Heart left ventricle (tissue), 16 donors: ENCODE results near the gene ZC3H12C. TPM values are rescaled to one million over a fixed set of nuclear protein-coding genes. Genes with fewer than 3 reads are reported as not detected.
A peak's percentile ranks its signal among the peaks of the same experiment; 100 is the strongest.
"Not testable (repeated sequence)": the region's sequence is repeated elsewhere in the genome, so short reads cannot be mapped to it uniquely, and the experiment has no call there.

Source experiments
- ATAC-seq, 4 donors: fragments of 200-7000 bp; cut with Tn5 transposase; one replicate each; pipeline ENCODE4 v1.9.1; 2020 to 2022; ENCODE audit warnings: moderate library complexity in 4 of 4, mild to moderate bottlenecking in 3 of 4, moderate number of reproducible peaks in 1 of 4
- DNase-seq, 5 donors: peaks; one replicate each; pipeline ENCODE4 v3.0.0-alpha.2; 2020
- H3K27ac ChIP-seq, 12 donors: fragments of 200-600 bp; sonication (generic) in 4 of 12; one replicate each; pipeline versions ENCODE4 v1.5.0 to v1.8.0; 2016 to 2022; ENCODE audit warnings: mild to moderate bottlenecking in 2 of 12
- H3K27me3 ChIP-seq, 9 donors: fragments of 200-600 bp; sonication (generic) in 2 of 9; one replicate each; pipeline versions ENCODE4 v1.5.1 to v1.8.0; 2016 to 2022; ENCODE audit warnings: mild to moderate bottlenecking in 3 of 9
- H3K36me3 ChIP-seq, 9 donors: fragments of 200-600 bp; sonication (generic) in 2 of 9; one replicate each; pipeline versions ENCODE4 v1.5.0 to v1.8.0; 2018 to 2022; ENCODE audit warnings: mild to moderate bottlenecking in 2 of 9
- H3K4me1 ChIP-seq, 12 donors: fragments of 200-600 bp; sonication (generic) in 4 of 12; one replicate each; pipeline versions ENCODE4 v1.5.0 to v1.8.0; 2016 to 2022; ENCODE audit warnings: mild to moderate bottlenecking in 3 of 12
- H3K4me3 ChIP-seq, 12 donors: fragments of 200-600 bp; sonication (generic) in 4 of 12; one replicate each; pipeline versions ENCODE4 v1.5.0 to v1.8.0; 2017 to 2022; ENCODE audit warnings: mild to moderate bottlenecking in 9 of 12, moderate library complexity in 4 of 12
- H3K9me3 ChIP-seq, 12 donors: fragments of 200-600 bp; sonication (generic) in 4 of 12; one replicate each; pipeline versions ENCODE4 v1.5.0 to v1.8.0; 2016 to 2022; ENCODE audit warnings: mild to moderate bottlenecking in 1 of 12
- POLR2A ChIP-seq, 2 donors: fragments of 450-650 bp; IDR thresholded peaks; one replicate each; pipeline ENCODE4 v1.6.1; 2017; ENCODE audit warnings: antibody characterized with exemption in 2 of 2, mild to moderate bottlenecking in 2 of 2, moderate library complexity in 2 of 2
- WGBS, 4 donors: extraction: QIAGEN DNeasy Blood & Tissue Kit in 2 of 4; methylation state at CpG; one replicate each; pipeline versions ENCODE4 v1.1.5 to v1.1.7; 2013 to 2018; 5-methylcytosine and 5-hydroxymethylcytosine counted together
- intact Hi-C, 10 donors: fragments of 100-400 bp; cut with DNase I; formaldehyde crosslinking; loops; one replicate each; pipeline versions ENCODE4 v1.11.1 to v1.14.2; 2022
- polyA plus RNA-seq, 2 donors: library from polyadenylated mRNA; stranded (reverse); fragments of 200-250 nt; gene quantifications; one replicate each; pipeline ENCODE4 v1.2.3, GENCODE V29; 2013
- total RNA-seq, 9 donors: library from RNA; depleted of rRNA in 2 of 9; stranded (reverse); fragments of >200 nt in 2 of 9; fragmentation: NEBNext Ultra II Directional in 3 of 9; extraction: Animal tissue kit (Norgen Biotek cat#: 25700) in 3 of 9; gene quantifications; one replicate each; pipeline versions ENCODE4 v1.1.0 to v1.2.4, GENCODE V29; 2016 to 2023
- TF ChIP-seq, protein P1 (sequence below), 12 donors: fragments of 200-600 bp; sonication (generic) in 4 of 12; IDR thresholded peaks; one replicate each; pipeline versions ENCODE4 v1.5.0 to v1.8.0; 2018 to 2022; ENCODE audit warnings: antibody characterized with exemption in 12 of 12, mild to moderate bottlenecking in 5 of 12
- donor health status: ischemic (EF 13 %, LVEDD 7.1; RV severe dilation, severe dysfunction).
- donor health status: healthy with polysubstance abuse.
- donor health status: DM: no; HTN: yes; CAD: no.
- donor health status: DM: no; HTN: no; CAD: no.
- donor health status: ischemic (EF 25% LVEDD 6.9; RV normal size, moderate dysfunction).
- donor health status: ischemic (EF 25% LVEDD 5.7; RV mildly dilated, moderate dysfunction).
- donor health status: healthy.
- donor health status: DM: yes; HTN: yes; CAD: no.
- donor health status: ischemic (EF 35%, LVEDD 5.7; RV mildly dilated, moderate dysfunction).
- donor health status: nonischemic (EF 11% LVEDD 7.7; RV severe dilation, severe dysfunction).
- donor health status: DM: yes; HTN: yes; CAD: no.
- donor health status: PGD.
- donor health status: ischemic (EF 29% LVEDD 5.4; RV normal size, mild dysfunction).
- donor health status: nonischemic (EF 23%, LVEDD 6.1; RV moderate dilation, normal function).

ZC3H12C gene
- total and polyA plus RNA-seq, 11 donors, result 2.1 to 24.3 (median 17.3) TPM

DNA sequence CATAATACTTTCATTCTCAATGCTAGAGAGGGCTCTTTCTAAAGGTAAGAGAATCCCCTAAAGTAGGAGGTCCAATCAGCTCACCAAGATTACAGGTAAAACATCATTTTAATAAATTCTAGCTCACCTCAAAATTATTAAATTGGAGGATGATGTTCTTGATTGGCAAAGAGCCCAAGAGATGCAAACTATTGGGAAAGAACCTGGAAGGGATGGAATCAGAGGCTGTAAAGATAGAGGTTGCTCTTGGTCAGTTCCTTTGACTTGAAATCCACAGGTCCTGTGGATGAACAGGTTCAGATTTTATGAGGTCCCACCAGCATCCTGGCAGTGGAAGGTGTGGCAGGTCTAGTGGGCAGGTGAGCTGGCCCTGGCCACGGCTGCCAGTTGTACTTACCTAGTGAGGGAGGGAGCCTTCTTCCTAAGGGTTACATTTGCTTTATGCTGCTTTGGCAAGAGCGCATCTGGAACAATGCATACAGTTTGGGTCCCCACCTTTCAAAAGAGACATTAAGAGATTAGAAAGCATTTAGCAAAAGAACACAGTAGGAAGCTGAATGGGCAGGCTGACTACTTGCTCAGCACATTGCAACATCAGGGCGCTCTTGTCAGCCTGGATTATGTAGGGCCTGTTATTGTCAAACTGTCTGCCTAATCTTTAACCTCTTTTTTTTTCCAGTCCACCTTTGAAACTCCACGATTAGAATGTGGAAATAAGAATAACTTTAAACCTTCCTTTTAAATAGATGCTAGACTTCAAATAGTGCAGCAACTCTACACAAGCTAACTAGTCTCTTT, 106.2 kb downstream of the ZC3H12C start:
- WGBS, 4 donors, result 69 to 83% (median 75%) methylated on average over 4 of the region's 4 CpGs
- DNase-seq, result no peak
- Histone ChIP-seq H3K27ac (no peak overlapping the region), H3K4me3 (no peak overlapping the region), H3K36me3 (no peaks in the 10 kb centered on the region), H3K9me3 (no peaks in the 10 kb centered on the region), H3K27me3 (no peaks in the 10 kb centered on the region), H3K4me1 (peaks cover 0 to 3% (median 0%) of the 10 kb centered on the region in 12 donors)
- TF ChIP-seq, protein P1, sequence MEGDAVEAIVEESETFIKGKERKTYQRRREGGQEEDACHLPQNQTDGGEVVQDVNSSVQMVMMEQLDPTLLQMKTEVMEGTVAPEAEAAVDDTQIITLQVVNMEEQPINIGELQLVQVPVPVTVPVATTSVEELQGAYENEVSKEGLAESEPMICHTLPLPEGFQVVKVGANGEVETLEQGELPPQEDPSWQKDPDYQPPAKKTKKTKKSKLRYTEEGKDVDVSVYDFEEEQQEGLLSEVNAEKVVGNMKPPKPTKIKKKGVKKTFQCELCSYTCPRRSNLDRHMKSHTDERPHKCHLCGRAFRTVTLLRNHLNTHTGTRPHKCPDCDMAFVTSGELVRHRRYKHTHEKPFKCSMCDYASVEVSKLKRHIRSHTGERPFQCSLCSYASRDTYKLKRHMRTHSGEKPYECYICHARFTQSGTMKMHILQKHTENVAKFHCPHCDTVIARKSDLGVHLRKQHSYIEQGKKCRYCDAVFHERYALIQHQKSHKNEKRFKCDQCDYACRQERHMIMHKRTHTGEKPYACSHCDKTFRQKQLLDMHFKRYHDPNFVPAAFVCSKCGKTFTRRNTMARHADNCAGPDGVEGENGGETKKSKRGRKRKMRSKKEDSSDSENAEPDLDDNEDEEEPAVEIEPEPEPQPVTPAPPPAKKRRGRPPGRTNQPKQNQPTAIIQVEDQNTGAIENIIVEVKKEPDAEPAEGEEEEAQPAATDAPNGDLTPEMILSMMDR (IDR thresholded peaks at IDR 0.05), result no peak
- TF ChIP-seq POLR2A (IDR thresholded peaks at IDR 0.05), result no peak
- ATAC-seq, result no peak
- intact Hi-C loops, result loop anchor here in 5 of 10 donors (2.0 to 10.0 kb wide), 6 partner anchors 233 to 1245 kb away; no protein-coding TSS in a partner anchor

DNA sequence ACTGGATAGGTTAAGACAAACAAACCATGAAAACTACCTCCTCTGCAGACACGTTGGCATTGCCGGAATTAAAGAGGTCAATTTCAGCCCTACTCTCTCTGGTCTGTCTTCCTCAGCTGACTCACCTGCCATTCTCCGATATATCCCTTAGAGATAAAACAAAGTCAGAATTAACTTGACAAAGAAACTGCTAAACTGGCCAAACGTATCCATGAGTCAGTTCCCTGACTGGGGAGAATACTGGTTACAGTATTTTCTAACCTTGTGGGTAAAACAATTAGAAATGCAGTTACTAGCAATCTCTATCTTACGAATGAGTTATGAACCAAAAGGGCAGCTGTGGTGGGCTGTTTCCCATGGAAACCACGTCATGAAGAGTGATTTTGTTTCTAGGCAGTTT, 107.0 kb downstream of the ZC3H12C start:
- intact Hi-C loops, result loop anchor here (2.0 to 5.0 kb wide), 13 partner anchors 97 to 1032 kb away; partner anchors contain the start of gene RDX (in 1 of the 10)
- H3K27ac ChIP-seq, result no peak overlapping the region
- no peaks in the 10 kb centered on the region for H3K9me3 ChIP-seq
- H3K27me3 ChIP-seq, result no peaks in the 10 kb centered on the region
- WGBS, 4 donors, result 83 to 89% (median 88%) methylated on average over 6 of the region's 6 CpGs
- H3K4me3 ChIP-seq, result no peak overlapping the region
- DNase-seq (no peak), ATAC-seq (no peak)
- no peak for TF ChIP-seq POLR2A (IDR thresholded peaks at IDR 0.05)
- TF ChIP-seq, protein P1 (IDR thresholded peaks at IDR 0.05), result no peak
- peaks cover 0 to 3% (median 0%) of the 10 kb centered on the region in 12 donors for H3K4me1 ChIP-seq
- no peaks in the 10 kb centered on the region for H3K36me3 ChIP-seq

DNA sequence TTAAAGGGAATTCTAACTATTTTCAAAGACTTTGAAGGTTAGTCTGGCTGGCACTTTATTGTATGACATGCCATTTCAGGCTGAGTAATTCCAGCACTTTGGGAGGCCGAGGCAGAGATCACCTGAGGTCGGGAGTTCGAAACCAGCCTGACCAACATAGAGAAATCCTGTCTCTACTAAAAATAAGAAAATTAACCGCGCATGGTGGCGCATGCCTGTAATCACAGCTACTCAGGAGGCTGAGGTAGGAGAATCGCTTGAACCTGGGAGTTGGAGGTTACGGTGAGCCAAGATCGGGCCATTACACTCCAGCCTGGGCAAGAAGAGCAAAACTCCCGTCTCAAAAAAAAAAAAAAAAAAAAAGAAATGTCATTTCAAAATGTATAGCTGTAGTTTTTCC, 107.6 kb downstream of the ZC3H12C start:
- TF ChIP-seq POLR2A (IDR thresholded peaks at IDR 0.05), result no peak
- TF ChIP-seq, protein P1 (IDR thresholded peaks at IDR 0.05), result no peak
- ATAC-seq, result no peak
- WGBS, 4 donors, result 85 to 93% (median 88%) methylated on average over 10 of the region's 10 CpGs
- no peak for DNase-seq
- peaks cover 0 to 3% (median 0%) of the 10 kb centered on the region in 12 donors for H3K4me1 ChIP-seq
- no peaks in the 10 kb centered on the region for H3K27me3 ChIP-seq
- no peak overlapping the region for H3K27ac ChIP-seq
- no peaks in the 10 kb centered on the region for H3K9me3 ChIP-seq
- intact Hi-C loops, result loop anchor here (1.0 to 5.0 kb wide), 14 partner anchors 96 to 1031 kb away; partner anchors contain the start of gene RDX (in 1 of the 10)
- no peaks in the 10 kb centered on the region for H3K36me3 ChIP-seq
- no peak overlapping the region for H3K4me3 ChIP-seq

DNA sequence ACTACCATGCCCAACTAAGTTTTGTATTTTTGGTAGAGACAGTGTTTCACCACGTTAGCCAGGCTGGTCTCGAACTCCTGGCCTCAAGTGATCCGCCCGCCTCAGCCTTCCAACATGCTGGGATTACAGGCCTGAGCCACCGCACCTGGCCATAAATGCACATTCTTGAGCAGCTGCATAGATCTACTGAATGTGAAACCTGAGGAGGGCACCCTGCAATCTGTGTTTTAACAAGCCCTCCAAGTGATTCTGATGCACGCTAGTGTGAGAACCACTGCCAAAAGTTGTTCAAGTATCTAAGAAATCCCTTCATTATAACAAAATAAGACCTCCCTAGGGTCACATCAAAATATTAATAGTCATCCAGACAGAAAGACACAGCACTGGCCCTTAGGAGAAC, 113.9 kb downstream of the ZC3H12C start:
- intact Hi-C loops, result loop anchor here in 2 of 10 donors (5.0 kb wide), 2 partner anchors 40 to 160 kb away; no protein-coding TSS in a partner anchor
- 80 to 93% (median 92%) methylated on average over 6 of the region's 6 CpGs for WGBS, 4 donors
- no peaks in the 10 kb centered on the region for H3K4me1 ChIP-seq
- H3K27me3 ChIP-seq, result no peaks in the 10 kb centered on the region
- no peaks in the 10 kb centered on the region for H3K36me3 ChIP-seq
- no peak overlapping the region for H3K27ac ChIP-seq
- ATAC-seq, result no peak
- no peaks in the 10 kb centered on the region for H3K9me3 ChIP-seq
- DNase-seq, result no peak
- no peak overlapping the region for H3K4me3 ChIP-seq
- TF ChIP-seq, protein P1 (IDR thresholded peaks at IDR 0.05), result no peak
- TF ChIP-seq POLR2A (IDR thresholded peaks at IDR 0.05), result no peak

DNA sequence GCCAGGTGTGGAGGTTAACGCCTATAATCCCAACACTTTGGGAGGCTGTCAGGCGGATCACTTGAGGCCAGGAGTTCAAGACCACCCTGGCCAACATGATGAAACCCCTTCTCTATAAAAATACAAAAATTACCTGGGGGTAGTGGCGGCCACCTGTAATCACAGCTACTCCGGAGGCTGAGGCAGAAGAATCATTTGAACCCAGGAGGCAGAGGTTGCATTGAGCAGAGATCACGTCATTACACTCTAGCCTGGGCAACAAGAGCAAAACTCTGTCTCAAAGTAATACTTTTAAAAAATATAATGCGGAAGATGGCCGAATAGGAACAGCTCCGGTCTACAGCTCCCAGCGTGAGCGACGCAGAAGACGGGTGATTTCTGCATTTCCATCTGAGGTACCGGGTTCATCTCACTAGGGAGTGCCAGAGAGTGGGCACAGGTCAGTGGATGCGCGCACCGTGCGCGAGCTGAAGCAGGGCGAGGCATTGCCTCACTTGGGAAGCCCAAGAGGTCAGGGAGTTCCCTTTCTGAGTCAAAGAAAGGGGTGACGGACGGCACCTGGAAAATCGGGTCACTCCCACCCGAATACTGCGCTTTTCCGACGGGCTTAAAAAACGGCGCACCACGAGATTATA, 115.6 kb downstream of the ZC3H12C start:
- intact Hi-C loops, result loop anchor here in 2 of 10 donors (5.0 kb wide), 2 partner anchors 39 to 159 kb away; no protein-coding TSS in a partner anchor
- H3K27me3 ChIP-seq, H3K4me1 ChIP-seq, H3K27ac ChIP-seq, H3K36me3 ChIP-seq, ATAC-seq, H3K9me3 ChIP-seq: not testable (repeated sequence)
- 49 to 92% (median 62%) methylated on average over 13 to 29 of the region's 29 CpGs for WGBS, 4 donors
- DNase-seq, result peak in 1 of 5 donors; percentile 36
- peak overlapping the region in 10 of 12 donors; percentile 25 to 50 (median 39) for H3K4me3 ChIP-seq

DNA sequence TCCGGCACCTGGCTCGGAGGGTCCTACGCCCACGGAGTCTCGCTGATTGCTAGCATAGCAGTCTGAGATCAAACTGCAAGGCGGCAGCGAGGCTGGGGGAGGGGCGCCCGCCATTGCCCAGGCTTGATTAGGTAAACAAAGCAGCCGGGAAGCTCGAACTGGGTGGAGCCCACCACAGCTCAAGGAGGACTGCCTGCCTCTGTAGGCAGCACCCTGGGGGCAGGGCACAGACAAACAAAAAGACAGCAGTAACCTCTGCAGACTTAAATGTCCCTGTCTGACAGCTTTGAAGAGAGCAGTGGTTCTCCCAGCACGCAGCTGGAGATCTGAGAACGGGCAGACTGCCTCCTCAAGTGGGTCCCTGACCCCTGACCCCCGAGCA, 116.1 kb downstream of the ZC3H12C start:
- H3K27me3 ChIP-seq, H3K9me3 ChIP-seq, H3K36me3 ChIP-seq, ATAC-seq, DNase-seq, H3K27ac ChIP-seq, H3K4me1 ChIP-seq: not testable (repeated sequence)
- WGBS, 4 donors, result 8 to 23% (median 12%) methylated on average over 2 to 9 of the region's 14 CpGs; no CpG with 5 or more reads in 1 of the 4 donors
- peak overlapping the region in 10 of 12 donors; percentile 25 to 50 (median 39) for H3K4me3 ChIP-seq
- intact Hi-C loops, result loop anchor here in 2 of 10 donors (5.0 kb wide), 2 partner anchors 38 to 158 kb away; no protein-coding TSS in a partner anchor
